ENCODE measurements around the gene IVNS1ABP. TPM values are rescaled to one million over a fixed set of nuclear protein-coding genes. Genes with fewer than 3 reads are reported as not detected.
"Not testable (repeated sequence)": the region's sequence is repeated elsewhere in the genome, so short reads cannot be mapped to it uniquely, and the experiment has no call there.

IVNS1ABP gene
- total and polyA plus RNA-seq, 5 donors, result 18.8 to 37.4 (median 36.9) TPM

DNA sequence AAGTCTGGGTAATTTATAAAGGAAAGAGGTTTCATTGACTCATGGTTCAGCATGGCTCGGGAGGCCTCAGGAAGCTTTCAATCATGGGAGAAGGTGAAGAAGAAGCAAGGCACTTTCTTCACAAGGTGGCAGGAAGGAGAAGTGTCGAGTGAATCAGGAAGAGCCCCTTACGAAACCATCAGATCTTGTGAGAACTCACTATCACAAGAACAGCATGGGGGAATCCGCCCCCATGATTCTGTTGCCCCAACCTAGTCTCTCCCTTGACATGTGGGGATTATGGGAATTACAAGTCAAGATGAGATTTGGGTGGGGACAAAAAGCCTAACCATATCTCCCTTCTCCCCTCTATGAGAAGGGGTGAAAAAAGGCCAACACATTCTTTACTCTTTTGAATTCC is 11.2 kb upstream of the IVNS1ABP start:
- intact Hi-C loops (cut with DNase I), result no loop called here
- ATAC-seq, result no peak
- Histone ChIP-seq H3K4me3 (ENCODE audit: low read length) (no peak overlapping the region), H3K27me3 (ENCODE audit: control insufficient read depth, insufficient read depth) (no peaks in the 10 kb centered on the region), H3K4me1 (ENCODE audit: control insufficient read depth, insufficient read depth, low read length) (no peaks in the 10 kb centered on the region), H3K27ac (ENCODE audit: low read length) (no peak overlapping the region), H3K9me3 (ENCODE audit: control insufficient read depth, low read length) (no peaks in the 10 kb centered on the region)
- 87% methylated on average over 4 of the region's 4 CpGs for WGBS
- no peak for DNase-seq

GRCh38 chr1:185325413-185325812 is 8.4 kb upstream of the IVNS1ABP start:
- DNase-seq, result no peak
- Histone ChIP-seq H3K4me3 (ENCODE audit: low read length) (no peak overlapping the region), H3K4me1 (ENCODE audit: control insufficient read depth, insufficient read depth, low read length) (no peaks in the 10 kb centered on the region), H3K27me3 (ENCODE audit: control insufficient read depth, insufficient read depth) (no peaks in the 10 kb centered on the region), H3K27ac (ENCODE audit: low read length) (no peak overlapping the region), H3K9me3 (ENCODE audit: control insufficient read depth, low read length) (no peaks in the 10 kb centered on the region)
- 53% methylated on average over 4 of the region's 4 CpGs for WGBS
- intact Hi-C loops (cut with DNase I), result no loop called here
- no peak for ATAC-seq

GRCh38 chr1:185324118-185324517 is 7.1 kb upstream of the IVNS1ABP start:
- intact Hi-C loops (cut with DNase I), result no loop called here
- DNase-seq (no peak), ATAC-seq (no peak)
- no peaks in the 10 kb centered on the region for H3K4me1 ChIP-seq (ENCODE audit: control insufficient read depth, insufficient read depth, low read length)
- no peak overlapping the region for H3K27ac ChIP-seq (ENCODE audit: low read length)
- no peaks in the 10 kb centered on the region for H3K27me3 ChIP-seq (ENCODE audit: control insufficient read depth, insufficient read depth)
- 94% methylated on average over 3 of the region's 3 CpGs for WGBS
- no peak overlapping the region for H3K4me3 ChIP-seq (ENCODE audit: low read length)
- no peaks in the 10 kb centered on the region for H3K9me3 ChIP-seq (ENCODE audit: control insufficient read depth, low read length)

- intact Hi-C loops (cut with DNase I), result no loop called here
- Histone ChIP-seq H3K4me3 (ENCODE audit: low read length) (no peak overlapping the region), H3K27ac (ENCODE audit: low read length) (no peak overlapping the region), H3K4me1 (ENCODE audit: control insufficient read depth, insufficient read depth, low read length) (no peaks in the 10 kb centered on the region), H3K27me3 (ENCODE audit: control insufficient read depth, insufficient read depth) (no peaks in the 10 kb centered on the region), H3K9me3 (ENCODE audit: control insufficient read depth, low read length) (no peaks in the 10 kb centered on the region)
- ATAC-seq (no peak), DNase-seq (no peak)
- WGBS, result 77% methylated on average over 2 of the region's 2 CpGs
Observed at GRCh38 chr1:185322636-185323035, 5.6 kb upstream of the IVNS1ABP start.

- 98% methylated on average over 36 of the region's 36 CpGs for WGBS
- H3K27me3 ChIP-seq (ENCODE audit: control insufficient read depth, insufficient read depth); H3K27ac ChIP-seq (ENCODE audit: low read length); H3K4me1 ChIP-seq (ENCODE audit: control insufficient read depth, insufficient read depth, low read length); intact Hi-C loops (cut with DNase I); ATAC-seq; H3K4me3 ChIP-seq (ENCODE audit: low read length); H3K9me3 ChIP-seq (ENCODE audit: control insufficient read depth, low read length): not testable (repeated sequence)
- peak in 2 of 3 donors; percentile 46 for DNase-seq
Observed at GRCh38 chr1:185321653-185322221, 4.7 kb upstream of the IVNS1ABP start.

DNA sequence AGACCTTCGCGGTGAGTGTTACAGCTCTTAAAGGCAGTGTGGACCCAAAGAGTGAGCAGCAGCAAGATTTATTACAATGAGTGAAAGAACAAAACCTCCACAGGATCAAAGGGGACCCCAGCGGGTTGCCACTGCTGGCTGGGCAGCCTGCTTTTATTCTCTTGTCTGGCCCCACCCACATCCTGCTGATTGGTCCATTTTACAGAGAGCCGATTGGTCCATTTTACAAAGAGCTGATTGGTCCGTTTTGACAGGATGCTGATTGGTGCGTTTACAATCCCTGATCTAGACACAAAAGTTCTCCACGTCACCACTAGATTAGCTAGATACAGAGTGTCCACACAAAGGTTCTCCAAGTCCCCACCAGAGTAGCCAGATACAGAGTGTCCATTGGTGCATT is 4.1 kb upstream of the IVNS1ABP start:
- H3K4me1 ChIP-seq (ENCODE audit: control insufficient read depth, insufficient read depth, low read length); H3K27ac ChIP-seq (ENCODE audit: low read length); H3K4me3 ChIP-seq (ENCODE audit: low read length); intact Hi-C loops (cut with DNase I); DNase-seq; H3K9me3 ChIP-seq (ENCODE audit: control insufficient read depth, low read length); H3K27me3 ChIP-seq (ENCODE audit: control insufficient read depth, insufficient read depth); ATAC-seq: not testable (repeated sequence)
- 98% methylated on average over 7 of the region's 7 CpGs for WGBS

DNA sequence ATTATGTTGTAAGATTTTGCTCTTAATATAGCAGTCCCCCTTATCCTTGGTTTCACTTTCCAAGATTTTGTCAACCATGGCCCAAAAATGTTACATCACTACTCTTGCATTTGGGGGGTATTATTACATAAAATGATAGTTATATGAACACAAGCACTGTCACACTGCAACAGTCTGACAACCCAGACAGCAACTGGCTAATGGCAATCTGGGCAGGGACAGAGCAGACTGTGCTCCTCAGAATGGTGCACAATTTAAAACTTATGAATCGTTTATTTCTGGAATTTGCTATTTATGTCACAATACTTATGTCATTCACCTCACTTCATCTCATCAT is 2.1 kb upstream of the IVNS1ABP start:
- DNase-seq, result no peak
- no peak overlapping the region for H3K4me3 ChIP-seq (ENCODE audit: low read length)
- intact Hi-C loops (cut with DNase I), result loop anchor here in 2 of 4 donors (5.0 to 10.0 kb wide), 3 partner anchors 162 to 356 kb away; partner anchors contain the start of genes SWT1 (in 1 of the 2) and TRMT1L (in 1 of the 2)
- H3K27me3 ChIP-seq (ENCODE audit: control insufficient read depth, insufficient read depth), result no peaks in the 10 kb centered on the region
- no peaks in the 10 kb centered on the region for H3K9me3 ChIP-seq (ENCODE audit: control insufficient read depth, low read length)
- H3K4me1 ChIP-seq (ENCODE audit: control insufficient read depth, insufficient read depth, low read length), result no peaks in the 10 kb centered on the region
- H3K27ac ChIP-seq (ENCODE audit: low read length), result no peak overlapping the region
- 36% methylated on average over 1 of the region's 1 CpG for WGBS
- no peak for ATAC-seq

DNA sequence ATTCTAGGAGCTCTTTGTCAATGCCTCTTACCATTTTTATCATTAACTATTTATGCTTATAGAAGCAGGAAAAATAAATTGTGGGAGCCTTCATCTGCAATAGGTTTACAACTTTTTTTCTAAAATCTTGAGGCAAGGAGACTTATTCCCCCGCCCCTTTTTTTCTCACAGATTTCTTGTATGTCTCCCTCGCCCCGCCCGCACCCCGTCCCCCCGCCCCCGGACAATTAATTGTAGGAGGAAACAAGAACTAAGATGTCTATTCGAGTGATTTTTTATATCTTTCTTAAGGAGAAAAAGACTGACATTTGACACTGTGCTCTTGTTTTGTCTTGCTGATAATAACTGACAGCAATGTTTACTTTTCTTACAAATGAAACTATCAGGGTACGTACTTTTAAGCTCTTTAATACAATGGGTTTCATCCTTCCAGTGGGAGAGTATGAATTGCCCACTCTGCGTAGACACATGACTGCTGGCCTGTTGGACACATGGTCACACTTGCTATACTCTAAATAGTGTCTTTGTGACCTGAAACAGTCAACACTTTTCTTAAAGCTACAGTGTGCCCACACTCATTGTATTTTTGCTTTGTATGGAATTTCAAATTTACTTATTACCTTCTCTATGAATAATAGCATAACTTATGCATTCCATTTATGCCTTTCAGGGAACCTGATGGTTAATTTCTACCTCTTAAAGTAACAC is 1.5 kb upstream of the IVNS1ABP start:
- Histone ChIP-seq H3K27me3 (ENCODE audit: control insufficient read depth, insufficient read depth) (no peaks in the 10 kb centered on the region), H3K4me1 (ENCODE audit: control insufficient read depth, insufficient read depth, low read length) (no peaks in the 10 kb centered on the region), H3K27ac (ENCODE audit: low read length) (no peak overlapping the region), H3K4me3 (ENCODE audit: low read length) (no peak overlapping the region), H3K9me3 (ENCODE audit: control insufficient read depth, low read length) (no peaks in the 10 kb centered on the region)
- DNase-seq (no peak), ATAC-seq (no peak)
- WGBS, result 54% methylated on average over 10 of the region's 10 CpGs
- intact Hi-C loops (cut with DNase I), result loop anchor here in 2 of 4 donors (5.0 to 10.0 kb wide), 3 partner anchors 161 to 356 kb away; partner anchors contain the start of genes SWT1 (in 1 of the 2) and TRMT1L (in 1 of the 2)

- ATAC-seq (peak in 1 of 2 donors; percentile 1), DNase-seq (peak in 1 of 3 donors; percentile 49)
- intact Hi-C loops (cut with DNase I), result loop anchor here in 2 of 4 donors (5.0 to 10.0 kb wide), 3 partner anchors 161 to 357 kb away; partner anchors contain the start of genes SWT1 (in 1 of the 2) and TRMT1L (in 1 of the 2)
- Histone ChIP-seq H3K27me3 (ENCODE audit: control insufficient read depth, insufficient read depth) (no peaks in the 10 kb centered on the region), H3K9me3 (ENCODE audit: control insufficient read depth, low read length) (no peaks in the 10 kb centered on the region), H3K27ac (ENCODE audit: low read length) (peak overlapping the region; percentile 92), H3K4me1 (ENCODE audit: control insufficient read depth, insufficient read depth, low read length) (no peaks in the 10 kb centered on the region), H3K4me3 (ENCODE audit: low read length) (peak overlapping the region; percentile 64)
- 18% methylated on average over 11 of the region's 11 CpGs for WGBS
Observed at GRCh38 chr1:185317886-185318310, 855 bp upstream of the IVNS1ABP start.

DNA sequence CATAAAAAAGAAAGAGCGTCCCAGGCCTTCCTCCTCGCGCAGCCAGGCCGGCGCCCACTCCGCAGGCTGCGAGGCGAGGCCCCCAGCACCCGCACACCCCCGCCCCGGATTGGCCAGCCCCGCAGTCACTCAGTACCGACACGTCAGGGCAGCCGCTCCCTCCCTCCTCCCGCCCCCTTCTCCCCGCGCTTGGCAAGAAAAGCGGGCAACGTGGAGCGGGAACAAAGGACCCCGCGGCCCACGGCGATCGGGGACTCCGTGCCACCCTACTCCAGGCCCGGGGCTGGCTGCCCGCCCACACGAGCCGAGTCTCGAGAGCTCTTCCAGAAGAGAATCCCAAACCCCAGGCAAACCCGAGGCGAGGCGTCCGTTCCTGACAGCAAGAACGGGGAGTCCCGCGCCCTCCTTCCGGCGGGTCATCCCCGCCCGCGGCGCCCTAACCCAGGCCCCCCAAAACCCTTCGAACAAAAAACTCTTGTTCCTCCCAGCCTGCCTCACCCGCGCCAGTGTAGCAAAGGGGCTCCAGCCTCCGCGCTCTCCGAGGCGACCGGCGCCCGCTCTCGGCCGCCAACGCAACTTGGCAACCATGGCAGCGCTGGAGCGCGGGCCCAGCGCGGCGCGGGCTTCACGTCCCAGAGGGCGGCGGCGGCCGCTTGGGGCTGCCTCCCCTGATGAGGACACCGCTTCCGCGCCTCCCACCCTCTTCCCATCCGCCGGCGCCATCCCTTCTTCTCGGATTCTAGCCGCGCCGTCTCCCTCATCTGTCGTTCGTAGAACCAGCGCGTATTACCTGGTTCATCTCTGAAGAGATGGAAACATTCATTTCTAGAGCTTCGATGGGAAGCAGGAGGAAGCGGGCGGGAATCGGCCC is 645 bp downstream of the IVNS1ABP start:
- H3K4me3 ChIP-seq (ENCODE audit: low read length), result peak overlapping the region; percentile 64
- intact Hi-C loops (cut with DNase I), result loop anchor here in 2 of 4 donors (5.0 to 10.0 kb wide), 3 partner anchors 159 to 358 kb away; partner anchors contain the start of genes SWT1 (in 1 of the 2) and TRMT1L (in 1 of the 2)
- no peaks in the 10 kb centered on the region for H3K9me3 ChIP-seq (ENCODE audit: control insufficient read depth, low read length)
- peak overlapping the region; percentile 86 for H3K27ac ChIP-seq (ENCODE audit: low read length)
- H3K4me1 ChIP-seq (ENCODE audit: control insufficient read depth, insufficient read depth, low read length), result peaks cover 2% of the 10 kb centered on the region
- ATAC-seq (peak; percentile 94), DNase-seq (peak; percentile 96 to 99 (median 98))
- WGBS, result under 1% methylated on average over 88 of the region's 88 CpGs
- H3K27me3 ChIP-seq (ENCODE audit: control insufficient read depth, insufficient read depth), result no peaks in the 10 kb centered on the region

Data from right cardiac atrium (tissue), 5 donors.